IMR-90 (cell line): ENCODE data around the gene MAPRE2. TPM values are rescaled to one million over a fixed set of nuclear protein-coding genes. Genes with fewer than 3 reads are reported as not detected.

ENCODE experiments used
- ATAC-seq: fragments of 200-7000 bp; cut with Tn5 transposase; 2 replicates; pipeline ENCODE4 v1.9.1; 2020; ENCODE audit warnings: low read depth, mild to moderate bottlenecking, moderate library complexity
- BruUV-seq: library from RNA; stranded (reverse); fragments of 400-500 nt; replicated peaks from 2 replicates; lab custom pipeline; 2021; lab: Mats Ljungman, UMichigan
- CTCF ChIA-PET: fragments of 300-600 bp; formaldehyde crosslinking; extraction: SDS; loops from one replicate; lab custom pipeline; 2021; ENCODE audit warnings: antibody characterized with exemption; lab: Yijun Ruan, JAX
- POLR2A ChIA-PET: fragments of 300-600 bp; sonication (Branson Sonifier 250); formaldehyde crosslinking; loops from one replicate; lab custom pipeline; 2022; ENCODE audit warnings: antibody characterized with exemption; ENCODE audit not compliant: unreplicated experiment; lab: Charles Lee
- DNase-seq: peaks from one replicate; pipeline ENCODE4 v3.0.0; 2013
- H2AFZ ChIP-seq: replicated peaks from 2 replicates; pipeline ENCODE3; 2013; ENCODE audit warnings: low read length, mild to moderate bottlenecking; ENCODE audit not compliant: poor library complexity
- H2AK5ac ChIP-seq: 2 replicates; pipeline ENCODE4 v1.6.1; 2013; ENCODE audit warnings: low read depth, low read length, inconsistent platforms
- H2AK9ac ChIP-seq: replicated peaks from 2 replicates; pipeline ENCODE3; 2013; ENCODE audit warnings: mild to moderate bottlenecking, low read depth, low read length, moderate library complexity; ENCODE audit not compliant: poor library complexity
- H2BK120ac ChIP-seq: 2 replicates; pipeline ENCODE4 v1.6.1; 2013; ENCODE audit warnings: low read depth, low read length, inconsistent platforms
- H2BK15ac ChIP-seq: 3 replicates; pipeline ENCODE4 v1.6.1; 2013; ENCODE audit warnings: low read depth, low read length, inconsistent platforms
- H2BK20ac ChIP-seq: 2 replicates; pipeline ENCODE4 v1.6.1; 2013; ENCODE audit warnings: low read depth, mild to moderate bottlenecking, inconsistent platforms, low read length, moderate library complexity
- H2BK5ac ChIP-seq: 2 replicates; pipeline ENCODE4 v1.6.1; 2013; ENCODE audit warnings: mild to moderate bottlenecking, low read depth, low read length, inconsistent platforms; ENCODE audit not compliant: poor library complexity, severe bottlenecking
- H3K14ac ChIP-seq: replicated peaks from 2 replicates; pipeline ENCODE4 v1.6.1; 2013; ENCODE audit warnings: low read depth, low read length, inconsistent platforms
- H3K18ac ChIP-seq: 2 replicates; pipeline ENCODE4 v1.6.1; 2013; ENCODE audit warnings: low read depth, low read length, control low read depth
- H3K23ac ChIP-seq: 2 replicates; pipeline ENCODE4 v1.6.1; 2013; ENCODE audit warnings: low read depth, low read length, inconsistent platforms
- H3K27ac ChIP-seq: 2 replicates; pipeline ENCODE4 v1.5.1; 2013; ENCODE audit warnings: mild to moderate bottlenecking, control low read depth, low read length; ENCODE audit not compliant: insufficient read depth
- H3K27me3 ChIP-seq: 2 replicates; pipeline ENCODE4 v1.6.1; 2013; ENCODE audit warnings: low read length; ENCODE audit not compliant: control insufficient read depth, insufficient read depth
- H3K36me3 ChIP-seq: 2 replicates; pipeline ENCODE4 v1.6.1; 2013; ENCODE audit warnings: low read length, mixed read lengths; ENCODE audit not compliant: control insufficient read depth, insufficient read depth
- H3K4ac ChIP-seq: 2 replicates; pipeline ENCODE4 v1.6.1; 2013; ENCODE audit warnings: low read depth, low read length, inconsistent platforms
- H3K4me1 ChIP-seq: 2 replicates; pipeline ENCODE4 v1.6.1; 2013; ENCODE audit warnings: low read length, mixed read lengths; ENCODE audit not compliant: control insufficient read depth, insufficient read depth
- H3K4me2 ChIP-seq: 2 replicates; pipeline ENCODE4 v1.6.1; 2013; ENCODE audit warnings: low read depth, mild to moderate bottlenecking, control low read depth, low read length, moderate library complexity
- H3K4me3 ChIP-seq: 2 replicates; pipeline ENCODE4 v1.5.1; 2013; ENCODE audit warnings: low read depth, mild to moderate bottlenecking, control low read depth, low read length, moderate library complexity; ENCODE audit not compliant: insufficient read depth
- H3K56ac ChIP-seq: 2 replicates; pipeline ENCODE4 v1.6.1; 2013; ENCODE audit warnings: low read length, inconsistent platforms; ENCODE audit not compliant: insufficient read depth; ENCODE audit errors: extremely low read depth
- H3K79me1 ChIP-seq, 2 experiments: 2 replicates each; pipeline ENCODE4 v1.6.1; 2013; ENCODE audit warnings: low read length in 2 of 2, inconsistent platforms in 1 of 2, low read depth in 1 of 2
- H3K9ac ChIP-seq: 2 replicates; pipeline ENCODE4 v1.6.1; 2013; ENCODE audit warnings: low read depth, low read length, control low read depth
- H3K9me1 ChIP-seq: 2 replicates; pipeline ENCODE4 v1.6.1; 2013; ENCODE audit warnings: low read length, inconsistent platforms; ENCODE audit not compliant: insufficient read depth
- H3K9me3 ChIP-seq: 2 replicates; pipeline ENCODE4 v1.6.1; 2013; ENCODE audit warnings: low read length; ENCODE audit not compliant: control insufficient read depth, insufficient read depth
- H4K20me1 ChIP-seq: 2 replicates; pipeline ENCODE4 v1.6.1; 2013; ENCODE audit warnings: low read length, inconsistent platforms; ENCODE audit not compliant: insufficient read depth
- H4K5ac ChIP-seq: 2 replicates; pipeline ENCODE4 v1.6.1; 2013; ENCODE audit warnings: mild to moderate bottlenecking, low read depth, low read length, control low read depth
- H4K8ac ChIP-seq, 2 experiments: 2 replicates each; pipeline ENCODE4 v1.6.1; 2013; ENCODE audit warnings: low read depth in 2 of 2, low read length in 2 of 2, control low read depth in 1 of 2, inconsistent platforms in 1 of 2
- H4K91ac ChIP-seq: 2 replicates; pipeline ENCODE4 v1.6.1; 2013; ENCODE audit warnings: low read depth, low read length, inconsistent platforms; ENCODE audit not compliant: insufficient read depth
- BHLHE40 ChIP-seq: fragments of 150-350 bp; IDR thresholded peaks from 2 replicates; pipeline ENCODE4 v1.6.1; 2016; ENCODE audit warnings: mild to moderate bottlenecking, low read depth, low read length
- CEBPB ChIP-seq: IDR thresholded peaks from 2 replicates; pipeline ENCODE4 v1.6.1; 2012; ENCODE audit warnings: low read depth, low read length, improper control_type of control experiment
- CHD1 ChIP-seq: IDR thresholded peaks from 2 replicates; pipeline ENCODE4 v1.6.1; 2012; ENCODE audit warnings: low read depth, low read length, improper control_type of control experiment
- CTCF ChIP-seq: conservative IDR thresholded peaks from 2 replicates; pipeline ENCODE4 v1.5.1; 2012; ENCODE audit warnings: mild to moderate bottlenecking, low read depth, low read length, improper control_type of control experiment
- ELK1 ChIP-seq: fragments of 150-350 bp; IDR thresholded peaks from 2 replicates; pipeline ENCODE4 v1.6.1; 2016; ENCODE audit warnings: low read depth, mild to moderate bottlenecking, low read length, moderate library complexity, borderline replicate concordance
- FOS ChIP-seq: fragments of 150-350 bp; IDR thresholded peaks from 2 replicates; pipeline ENCODE4 v1.6.1; 2016; ENCODE audit warnings: low read depth, low read length
- MAFK ChIP-seq: IDR thresholded peaks from 2 replicates; pipeline ENCODE4 v1.6.1; 2012; ENCODE audit warnings: low read depth, low read length, improper control_type of control experiment
- MAZ ChIP-seq: IDR thresholded peaks from 2 replicates; pipeline ENCODE4 v1.6.1; 2012; ENCODE audit warnings: low read depth, mild to moderate bottlenecking, low read length, improper control_type of control experiment, moderate library complexity, borderline replicate concordance
- MXI1 ChIP-seq: IDR thresholded peaks from 2 replicates; pipeline ENCODE4 v1.6.1; 2012; ENCODE audit warnings: low read depth, mild to moderate bottlenecking, low read length, moderate library complexity, borderline replicate concordance
- NFE2L2 ChIP-seq: fragments of 150-350 bp; IDR thresholded peaks from 2 replicates; pipeline ENCODE4 v1.6.1; 2016; ENCODE audit warnings: low read depth, mild to moderate bottlenecking, low read length
- POLR2A ChIP-seq: IDR thresholded peaks from 2 replicates; pipeline ENCODE4 v1.6.1; 2012; ENCODE audit warnings: mild to moderate bottlenecking, low read depth, low read length
- RAD21 ChIP-seq: IDR thresholded peaks from 2 replicates; pipeline ENCODE4 v1.6.1; 2012; ENCODE audit warnings: low read length, improper control_type of control experiment
- RCOR1 ChIP-seq: IDR thresholded peaks from 2 replicates; pipeline ENCODE4 v1.6.1; 2012; ENCODE audit warnings: mild to moderate bottlenecking, low read length, improper control_type of control experiment; ENCODE audit not compliant: insufficient replicate concordance
- SMC3 ChIP-seq: fragments of 150-350 bp; IDR thresholded peaks from 2 replicates; pipeline ENCODE4 v1.6.1; 2016; ENCODE audit warnings: low read depth, mild to moderate bottlenecking, antibody characterized with exemption, low read length, moderate library complexity
- USF2 ChIP-seq: fragments of 150-350 bp; IDR thresholded peaks from 2 replicates; pipeline ENCODE4 v1.6.1; 2017; ENCODE audit warnings: mild to moderate bottlenecking, antibody characterized with exemption, low read length, low read depth
- WGBS, 2 experiments: methylation state at CpG; one replicate each; pipeline versions ENCODE4 v1.1.5 to v1.1.7; 2013; ENCODE audit warnings: missing lambda C conversion rate in 2 of 2; ENCODE audit not compliant: insufficient read length in 1 of 2; ENCODE audit errors: extremely low coverage in 2 of 2; 5-methylcytosine and 5-hydroxymethylcytosine counted together
- dilution Hi-C: fragments of 300-500 bp; cut with HindIII; formaldehyde crosslinking; loops from one replicate; pipeline ENCODE4 v1.14.3; 2018; ENCODE audit warnings: low sequenced_read_pairs; ENCODE audit not compliant: unreplicated experiment
- in situ Hi-C: fragments of 300-500 bp; cut with MboI; formaldehyde crosslinking; loops from 3 replicates; pipeline ENCODE4 v1.14.3; 2019; ENCODE audit warnings: low sequenced_read_pairs, inconsistent platforms, mixed read lengths
- intact Hi-C: fragments of 100-400 bp; cut with micrococcal nuclease; formaldehyde crosslinking; loops from 2 replicates; pipeline ENCODE4 v1.10.0; 2022
- polyA plus RNA-seq, 3 experiments: library from polyadenylated mRNA; depleted of rRNA; stranded (reverse); fragments of >200 nt; gene quantifications; 2 replicates each; pipeline ENCODE4 v1.2.3, GENCODE V29; 2012; ENCODE audit warnings: low replicate concordance in 1 of 3
- total RNA-seq: library from RNA; depleted of rRNA; stranded (reverse); fragments of >200 nt; gene quantifications from 2 replicates; pipeline ENCODE4 v1.2.3, GENCODE V29; 2012

MAPRE2 gene
- total and polyA plus RNA-seq, 2 of the 4 experiments (the other 2 are of a cell fraction): 19.6 to 23.8 TPM

- H3K18ac ChIP-seq: no peak overlapping the region
- no peaks in the 10 kb centered on the region for H3K36me3 ChIP-seq
- peaks cover 5% of the 10 kb centered on the region; the same call in 1 of the 2 replicates for H3K4me1 ChIP-seq
- no peak overlapping the region for H4K5ac ChIP-seq
- H3K9me1 ChIP-seq: no peaks in the 10 kb centered on the region
- H3K14ac ChIP-seq: no peak overlapping the region
- peaks cover 8% of the 10 kb centered on the region for H3K27me3 ChIP-seq
- no peak overlapping the region for H3K9ac ChIP-seq
- no peak overlapping the region for H3K4me2 ChIP-seq
- BruUV-seq: no TSS peak
- no peaks in the 10 kb centered on the region for H3K9me3 ChIP-seq
- intact Hi-C loops (loop anchor here (10.0 kb wide), 1 partner anchor 55 kb away; no protein-coding TSS in a partner anchor), dilution Hi-C loops (no loop called here), in situ Hi-C loops (no loop called here)
- H2AK9ac ChIP-seq: no peak overlapping the region
- no peaks in the 10 kb centered on the region for H3K79me1 ChIP-seq
- H2BK15ac ChIP-seq: no peak overlapping the region
- no peak overlapping the region for H3K4ac ChIP-seq
- CTCF ChIA-PET: no interaction called here
- no peak overlapping the region for H2BK5ac ChIP-seq
- no peak overlapping the region for H2BK20ac ChIP-seq
- H3K27ac ChIP-seq: no peak overlapping the region
- no peak overlapping the region for H2BK120ac ChIP-seq
- no peak overlapping the region for H3K23ac ChIP-seq
- TF ChIP-seq RCOR1: no peak
- TF ChIP-seq CTCF: no peak
- TF ChIP-seq SMC3: no peak
- TF ChIP-seq CHD1: no peak
- no peak for TF ChIP-seq MAFK
- no peak for TF ChIP-seq BHLHE40
- TF ChIP-seq MXI1: no peak
- no peak for TF ChIP-seq MAZ
- no peak for TF ChIP-seq CEBPB
- TF ChIP-seq NFE2L2: no peak
- no peak for TF ChIP-seq POLR2A
- TF ChIP-seq USF2: no peak
- TF ChIP-seq RAD21: no peak
- TF ChIP-seq ELK1: no peak
- TF ChIP-seq FOS: no peak
- no peak overlapping the region for H3K4me3 ChIP-seq
- no peak overlapping the region for H3K56ac ChIP-seq
- WGBS, 2 experiments: no CpG with 5 or more reads among the region's 3 CpGs
- no peak overlapping the region for H2AK5ac ChIP-seq
- H4K20me1 ChIP-seq: no peaks in the 10 kb centered on the region
- ATAC-seq (no peak), DNase-seq (no peak)
- POLR2A ChIA-PET: no interaction called here
- no peak overlapping the region for H4K91ac ChIP-seq
- H2AFZ ChIP-seq: no peak overlapping the region
- H4K8ac ChIP-seq: no peak overlapping the region
These were observed 118.6 kb downstream of the MAPRE2 start for GRCh38 chr18:35159782-35160181.
